Neural progenitor cell (in vitro differentiated cells): ENCODE measurements around the gene RTN1.

ENCODE experiments used
- EZH2 ChIP-seq: fragments of 200-600 bp; sonication (generic); IDR thresholded peaks from 2 replicates; pipeline ENCODE4 v1.6.1; 2017; ENCODE audit warnings: antibody characterized with exemption, mild to moderate bottlenecking, moderate library complexity
- TF ChIP-seq, protein P1 (sequence below): fragments of 200-600 bp; sonication (generic); IDR thresholded peaks from 2 replicates; pipeline ENCODE4 v1.5.1; 2017; ENCODE audit warnings: antibody characterized with exemption, mild to moderate bottlenecking

DNA sequence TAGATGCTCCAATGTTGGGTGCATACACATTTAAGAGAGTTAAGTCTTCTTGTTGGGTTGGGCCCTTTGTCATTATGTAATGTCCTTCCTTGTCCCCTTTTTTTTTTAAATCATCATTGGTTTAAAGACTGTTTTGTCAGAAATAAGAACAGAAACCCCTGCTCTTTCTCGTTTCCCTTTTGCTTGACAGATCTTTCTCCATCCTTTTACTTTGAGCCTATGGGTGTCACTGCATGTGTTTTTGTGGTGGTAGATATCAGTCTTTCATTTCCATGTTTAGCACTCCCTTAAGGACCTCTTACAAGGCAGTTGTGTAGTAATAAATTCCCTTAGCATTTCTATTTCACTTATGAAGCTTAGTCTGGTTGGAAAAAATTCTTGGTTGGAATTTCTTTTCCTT lies 47.4 kb downstream of the RTN1 start:
- TF ChIP-seq, protein P1, sequence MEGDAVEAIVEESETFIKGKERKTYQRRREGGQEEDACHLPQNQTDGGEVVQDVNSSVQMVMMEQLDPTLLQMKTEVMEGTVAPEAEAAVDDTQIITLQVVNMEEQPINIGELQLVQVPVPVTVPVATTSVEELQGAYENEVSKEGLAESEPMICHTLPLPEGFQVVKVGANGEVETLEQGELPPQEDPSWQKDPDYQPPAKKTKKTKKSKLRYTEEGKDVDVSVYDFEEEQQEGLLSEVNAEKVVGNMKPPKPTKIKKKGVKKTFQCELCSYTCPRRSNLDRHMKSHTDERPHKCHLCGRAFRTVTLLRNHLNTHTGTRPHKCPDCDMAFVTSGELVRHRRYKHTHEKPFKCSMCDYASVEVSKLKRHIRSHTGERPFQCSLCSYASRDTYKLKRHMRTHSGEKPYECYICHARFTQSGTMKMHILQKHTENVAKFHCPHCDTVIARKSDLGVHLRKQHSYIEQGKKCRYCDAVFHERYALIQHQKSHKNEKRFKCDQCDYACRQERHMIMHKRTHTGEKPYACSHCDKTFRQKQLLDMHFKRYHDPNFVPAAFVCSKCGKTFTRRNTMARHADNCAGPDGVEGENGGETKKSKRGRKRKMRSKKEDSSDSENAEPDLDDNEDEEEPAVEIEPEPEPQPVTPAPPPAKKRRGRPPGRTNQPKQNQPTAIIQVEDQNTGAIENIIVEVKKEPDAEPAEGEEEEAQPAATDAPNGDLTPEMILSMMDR = no peak
- TF ChIP-seq EZH2 = no peak
